ENCODE results near the gene ALG12. TPM values are rescaled to one million over a fixed set of nuclear protein-coding genes. Genes with fewer than 3 reads are reported as not detected.

Gene ALG12
- total and polyA plus RNA-seq, 2 of the 13 experiments (the other 11 are each of a cell fraction or from before 2014, with no cell fraction given): 7.8 to 15.8 TPM

- TF ChIP-seq ZBTB39 (CRISPR knock-in tag; IDR thresholded peaks at IDR 0.05) (0 out of 2 replicates have a peak, but pooled peaks have one; percentile 67), ZNF274 (CRISPR knock-in tag; IDR thresholded peaks at IDR 0.05) (0 out of 2 replicates have a peak, but pooled peaks have one; percentile 14), ARNTL (CRISPR knock-in tag; IDR thresholded peaks at IDR 0.05) (no peak), GMEB2 (CRISPR knock-in tag; IDR thresholded peaks at IDR 0.05; ENCODE audit: low read depth) (no peak), ZNF260 (CRISPR knock-in tag; IDR thresholded peaks at IDR 0.05; ENCODE audit: borderline replicate concordance, low read depth) (no peak), ZC3H13 (CRISPR knock-in tag; IDR thresholded peaks at IDR 0.05) (peak; percentile 78), SOX5 (CRISPR knock-in tag; IDR thresholded peaks at IDR 0.05; ENCODE audit: borderline replicate concordance) (no peak), CEBPB (IDR thresholded peaks at IDR 0.05; ENCODE audit: borderline replicate concordance, low read depth, low read length) (no peak), HNF4A (CRISPR knock-in tag; IDR thresholded peaks at IDR 0.05) (peak; percentile 55), POGK (CRISPR knock-in tag; conservative IDR thresholded peaks at IDR 0.05) (peak; percentile 65), UBTF (CRISPR knock-in tag; IDR thresholded peaks at IDR 0.05) (no peak), FUBP1 (CRISPR knock-in tag; IDR thresholded peaks at IDR 0.05; ENCODE audit: borderline replicate concordance) (no peak), ARHGAP35 (CRISPR knock-in tag; IDR thresholded peaks at IDR 0.05; ENCODE audit: borderline replicate concordance) (no peak), GATAD2A (CRISPR knock-in tag; IDR thresholded peaks at IDR 0.05) (no peak), NRL (CRISPR knock-in tag; IDR thresholded peaks at IDR 0.05; ENCODE audit: borderline replicate concordance) (peak; percentile 79; the same call in 1 of the 2 replicates), ZNF552 (CRISPR knock-in tag; IDR thresholded peaks at IDR 0.05; ENCODE audit: borderline replicate concordance) (0 out of 2 replicates have a peak, but pooled peaks have one; percentile 42), HOXA5 (CRISPR knock-in tag; IDR thresholded peaks at IDR 0.05) (peak; percentile 15; the same call in 1 of the 2 replicates), ARNT (IDR thresholded peaks at IDR 0.05) (no peak), SMAD3 (CRISPR knock-in tag; IDR thresholded peaks at IDR 0.05) (no peak), SUZ12 (IDR thresholded peaks at IDR 0.05; ENCODE audit: low read depth, low read length) (no peak), ZEB1 (IDR thresholded peaks at IDR 0.05; ENCODE audit: insufficient replicate concordance, low read depth) (peak; percentile 6), ZNF768 (CRISPR knock-in tag; IDR thresholded peaks at IDR 0.05) (peak; percentile 65; the same call in 1 of the 2 replicates)
These were observed 41.5 kb upstream of the ALG12 start (continued) for GRCh38 chr22:49959782-49960158.
